A549 (cell line): Measurements from ENCODE around the gene KRT81. TPM values are rescaled to one million over a fixed set of nuclear protein-coding genes. Genes with fewer than 3 reads are reported as not detected.

Source experiments
- ATAC-seq, 2 experiments: fragments of 200-7000 bp in 1 of 2; fragments of >200 bp in 1 of 2; cut with Nextera tagmentation in 1 of 2; cut with Tn5 transposase in 1 of 2; 3 replicates each; pipeline versions ENCODE4 v1.8.0 to v1.9.1; 2018 to 2020; ENCODE audit warnings: mild to moderate bottlenecking in 1 of 2, moderate library complexity in 1 of 2
- CTCF ChIA-PET: fragments of 300-600 bp; sonication (Branson Sonifier 250); formaldehyde crosslinking; extraction: SDS; loops from one replicate; lab custom pipeline; 2021; ENCODE audit warnings: antibody characterized with exemption, inconsistent platforms; lab: Yijun Ruan, JAX
- POLR2A ChIA-PET: fragments of 350-600 bp; formaldehyde crosslinking; extraction: SDS; loops from one replicate; lab custom pipeline; 2021; ENCODE audit warnings: antibody characterized with exemption, inconsistent platforms; lab: Yijun Ruan, JAX
- DNase-seq, 2 experiments: peaks; one replicate each; pipeline versions ENCODE4 v3.0.0 to v3.0.0-alpha.2; 2011 to 2016; ENCODE audit warnings: low read depth in 1 of 2, low spot score in 1 of 2
- FAIRE-seq: peaks from 2 replicates; lab custom pipeline; 2011; peaks lifted over from hg19 to GRCh38; lab: Jason Lieb, UNC
- H3K27ac ChIP-seq, 2 experiments: fragments of >200 bp; sonication (Bioruptor Twin); formaldehyde crosslinking; 3 replicates each; pipeline ENCODE4 v1.5.1; 2016 to 2017
- H3K4me1 ChIP-seq: fragments of >200 bp; sonication (Bioruptor Twin); formaldehyde crosslinking; 3 replicates; pipeline ENCODE4 v1.6.1; 2016
- H3K4me2 ChIP-seq: fragments of >200 bp; sonication (Bioruptor Twin); formaldehyde crosslinking; 3 replicates; pipeline ENCODE4 v1.6.1; 2016
- H3K4me3 ChIP-seq: fragments of >200 bp; sonication (Bioruptor Twin); formaldehyde crosslinking; 3 replicates; pipeline ENCODE4 v1.5.1; 2016
- H3K9me3 ChIP-seq: fragments of >200 bp; sonication (Bioruptor Twin); formaldehyde crosslinking; 3 replicates; pipeline ENCODE4 v1.6.1; 2016
- CBX2 ChIP-seq: fragments of 200-600 bp; sonication (generic); IDR thresholded peaks from 2 replicates; pipeline ENCODE4 v1.6.1; 2016; ENCODE audit warnings: low read depth, mild to moderate bottlenecking, borderline replicate concordance
- CBX8 ChIP-seq: fragments of 200-600 bp; sonication (generic); IDR thresholded peaks from 2 replicates; pipeline ENCODE4 v1.6.1; 2016
- CHD4 ChIP-seq: fragments of 200-600 bp; sonication (generic); IDR thresholded peaks from 2 replicates; pipeline ENCODE4 v1.6.1; 2016; ENCODE audit warnings: antibody characterized with exemption, mild to moderate bottlenecking, borderline replicate concordance
- EP300 ChIP-seq, 2 experiments: fragments of >200 bp; sonication (Bioruptor Twin); formaldehyde crosslinking; IDR thresholded peaks; 2 replicates in 1 of 2; 3 replicates in 1 of 2; pipeline ENCODE4 v1.6.1; 2016 to 2017
- ESRRA ChIP-seq: fragments of 150-350 bp; IDR thresholded peaks from 2 replicates; pipeline ENCODE4 v1.6.1; 2014; ENCODE audit warnings: mild to moderate bottlenecking, low read length, borderline replicate concordance
- FOSB ChIP-seq: fragments of 250-450 bp; sonication (Bioruptor Pico); IDR thresholded peaks from 2 replicates; pipeline ENCODE4 v1.5.0; 2020; ENCODE audit warnings: mild to moderate bottlenecking, moderate library complexity
- FOSL2 ChIP-seq, 2 experiments: fragments of 450-650 bp in 1 of 2; fragments of >200 bp in 1 of 2; sonication (Bioruptor Twin) in 1 of 2; formaldehyde crosslinking; IDR thresholded peaks; 2 replicates each; pipeline versions ENCODE4 v1.5.0 to v1.6.1; 2016 to 2020; ENCODE audit warnings: mild to moderate bottlenecking in 1 of 2, moderate library complexity in 1 of 2
- FOXS1 ChIP-seq: fragments of 250-450 bp; sonication (Bioruptor Pico); IDR thresholded peaks from 2 replicates; pipeline ENCODE4 v1.5.0; 2020; ENCODE audit warnings: mild to moderate bottlenecking, moderate library complexity
- HDAC2 ChIP-seq: fragments of 200-600 bp; sonication (generic); IDR thresholded peaks from 2 replicates; pipeline ENCODE4 v1.6.1; 2016
- HEYL ChIP-seq: fragments of 250-450 bp; sonication (Bioruptor Pico); IDR thresholded peaks from 2 replicates; pipeline ENCODE4 v1.8.0; 2021; ENCODE audit warnings: mild to moderate bottlenecking, moderate library complexity
- HOXA7 ChIP-seq: fragments of 250-450 bp; sonication (Bioruptor Pico); IDR thresholded peaks from 2 replicates; pipeline ENCODE4 v1.5.0; 2020; ENCODE audit warnings: mild to moderate bottlenecking, moderate library complexity
- HOXB5 ChIP-seq: fragments of 250-450 bp; sonication (Bioruptor Pico); IDR thresholded peaks from 2 replicates; pipeline ENCODE4 v1.5.0; 2020; ENCODE audit warnings: mild to moderate bottlenecking, moderate library complexity
- JUN ChIP-seq, 2 experiments: fragments of >200 bp; sonication (Bioruptor Twin); formaldehyde crosslinking; IDR thresholded peaks; 2 replicates in 1 of 2; 3 replicates in 1 of 2; pipeline ENCODE4 v1.6.1; 2016 to 2017
- JUNB ChIP-seq: fragments of >200 bp; sonication (Bioruptor Twin); formaldehyde crosslinking; IDR thresholded peaks from 2 replicates; pipeline ENCODE4 v1.6.1; 2016
- KDM1A ChIP-seq: fragments of 200-600 bp; sonication (generic); IDR thresholded peaks from 2 replicates; pipeline ENCODE4 v1.6.1; 2016; ENCODE audit warnings: low read depth, mild to moderate bottlenecking
- KDM5A ChIP-seq: fragments of 200-600 bp; sonication (generic); IDR thresholded peaks from 2 replicates; pipeline ENCODE4 v1.6.1; 2016; ENCODE audit warnings: antibody characterized with exemption, mild to moderate bottlenecking
- NFE2L2 ChIP-seq: fragments of 150-350 bp; conservative IDR thresholded peaks from 2 replicates; pipeline ENCODE4 v1.6.1; 2014; ENCODE audit warnings: low read length
- PHF8 ChIP-seq: fragments of 200-600 bp; sonication (generic); IDR thresholded peaks from 2 replicates; pipeline ENCODE4 v1.6.1; 2016; ENCODE audit warnings: low read depth, mild to moderate bottlenecking, antibody characterized with exemption, moderate library complexity, borderline replicate concordance
- POLR2A ChIP-seq: IDR thresholded peaks from 2 replicates; pipeline ENCODE4 v1.6.1; 2012; ENCODE audit warnings: mild to moderate bottlenecking, low read length
- POLR2AphosphoS2 ChIP-seq: conservative IDR thresholded peaks from 2 replicates; pipeline ENCODE4 v1.6.1; 2012; ENCODE audit warnings: low read length, improper control_type of control experiment, inconsistent platforms
- RAD21 ChIP-seq, 2 experiments: fragments of >200 bp in 1 of 2; sonication (Bioruptor Twin) in 1 of 2; formaldehyde crosslinking in 1 of 2; IDR thresholded peaks in 1 of 2; conservative IDR thresholded peaks in 1 of 2; 2 replicates in 1 of 2; 3 replicates in 1 of 2; pipeline ENCODE4 v1.6.1; 2012 to 2018; ENCODE audit warnings: inconsistent platforms in 1 of 2
- RCOR1 ChIP-seq: fragments of 150-350 bp; IDR thresholded peaks from 2 replicates; pipeline ENCODE4 v1.6.1; 2014; ENCODE audit warnings: antibody characterized with exemption, low read length, low read depth
- RNF2 ChIP-seq: fragments of 200-600 bp; sonication (generic); IDR thresholded peaks from 2 replicates; pipeline ENCODE4 v1.6.1; 2016; ENCODE audit warnings: low read depth, mild to moderate bottlenecking, antibody characterized with exemption, moderate library complexity, borderline replicate concordance
- SMC3 ChIP-seq: fragments of >200 bp; sonication (Bioruptor Twin); formaldehyde crosslinking; IDR thresholded peaks from 3 replicates; pipeline ENCODE4 v1.6.1; 2018; ENCODE audit warnings: inconsistent platforms
- TFCP2L1 ChIP-seq: fragments of 250-450 bp; sonication (Bioruptor Pico); IDR thresholded peaks from 2 replicates; pipeline ENCODE4 v1.5.0; 2021; ENCODE audit warnings: mild to moderate bottlenecking
- TP53 ChIP-seq: fragments of 250-450 bp; sonication (Bioruptor Pico); IDR thresholded peaks from 2 replicates; pipeline ENCODE4 v1.5.0; 2021; ENCODE audit warnings: mild to moderate bottlenecking, moderate library complexity
- WGBS: methylation state at CpG from one replicate; pipeline ENCODE4 v1.1.6; 2017; ENCODE audit errors: missing lambda C conversion rate; 5-methylcytosine and 5-hydroxymethylcytosine counted together
- polyA plus RNA-seq, 4 experiments: library from polyadenylated mRNA; depleted of rRNA in 3 of 4; stranded (reverse); fragments of >200 nt; fragmentation: RNase III in 1 of 4; extraction: RNeasy Plus Mini Kit Qiagen cat#74134 plus additional on column Dnase treatment in 1 of 4; gene quantifications; 2 replicates in 3 of 4; 3 replicates in 1 of 4; pipeline ENCODE4 v1.2.3, GENCODE V29; 2011 to 2017
- TF ChIP-seq, protein P1 (sequence below): fragments of >200 bp; sonication (Bioruptor Twin); formaldehyde crosslinking; IDR thresholded peaks from 3 replicates; pipeline ENCODE4 v1.6.1; 2016
- TF ChIP-seq, protein P2 (sequence below): fragments of >200 bp; sonication (Bioruptor Twin); formaldehyde crosslinking; IDR thresholded peaks from 3 replicates; pipeline ENCODE4 v1.5.1; 2016
- TF ChIP-seq, protein P3 (sequence below): IDR thresholded peaks from 2 replicates; pipeline ENCODE4 v1.6.1; 2012; ENCODE audit warnings: low read depth, borderline replicate concordance
- TF ChIP-seq, protein P4 (sequence below): fragments of 250-450 bp; sonication (Bioruptor Pico); IDR thresholded peaks from 2 replicates; pipeline ENCODE4 v1.5.0; 2021; ENCODE audit warnings: mild to moderate bottlenecking, moderate library complexity, borderline replicate concordance
- TF ChIP-seq, protein P5 (sequence below): IDR thresholded peaks from 2 replicates; pipeline ENCODE4 v1.6.1; 2012

Gene KRT81
- polyA plus RNA-seq, 2 of the 4 experiments (the other 2 are of a cell fraction), result 1,799 to 3,643 TPM

DNA sequence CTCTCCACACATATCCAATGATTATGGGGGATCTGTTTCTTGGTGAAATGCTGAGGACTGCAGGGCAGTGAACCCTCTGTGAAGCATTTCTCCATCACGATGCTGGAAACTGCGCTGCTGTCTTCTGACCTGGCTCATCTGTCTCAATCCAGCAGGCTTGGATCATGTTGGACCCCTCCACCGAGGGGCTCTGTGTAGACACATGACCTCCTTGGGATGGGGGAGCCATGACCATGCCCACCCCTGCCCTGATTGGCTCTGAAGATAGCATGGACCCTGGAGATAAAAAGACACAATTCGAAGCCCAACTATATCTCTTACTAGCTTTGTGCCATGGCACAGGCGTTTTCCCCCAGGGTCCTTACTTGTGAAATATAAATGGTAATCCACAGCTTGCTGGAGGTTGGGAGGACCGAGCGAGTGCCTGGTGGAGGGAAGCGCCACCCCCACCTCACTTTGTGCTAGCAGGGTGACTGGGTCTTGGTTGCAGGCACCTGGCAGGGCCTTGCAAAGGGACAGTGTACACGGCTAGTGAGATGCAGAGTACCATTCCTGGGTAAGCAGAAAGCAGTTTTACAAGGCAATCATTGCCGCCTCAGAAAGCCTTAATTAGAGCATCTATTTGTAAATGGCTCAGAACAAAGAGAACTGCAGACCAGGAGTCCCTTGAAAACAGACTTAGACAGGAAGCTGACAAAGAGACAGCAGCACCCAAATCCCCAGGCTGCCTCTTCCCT lies 32.2 kb upstream of the KRT81 start:
- ATAC-seq (no peak), FAIRE-seq (no peak), DNase-seq (no peak)
- Histone ChIP-seq H3K27ac (peak overlapping the region; percentile 13 to 81; a peak in 4 of 6 replicates), H3K9me3 (no peaks in the 10 kb centered on the region), H3K4me1 (peaks cover 24% of the 10 kb centered on the region), H3K4me2 (no peak overlapping the region), H3K4me3 (no peak overlapping the region)
- TF ChIP-seq EP300 (IDR thresholded peaks at IDR 0.05) (no peak), KDM1A (no peak), CHD4 (no peak), ESRRA (no peak), POLR2A (no peak), CBX8 (no peak), HDAC2 (no peak), TFCP2L1 (CRISPR knock-in tag) (no peak), KDM5A (no peak), NFE2L2 (no peak), JUN (IDR thresholded peaks at IDR 0.05) (no peak), FOXS1 (CRISPR knock-in tag) (no peak), HOXB5 (CRISPR knock-in tag) (no peak), TP53 (CRISPR knock-in tag) (no peak), HOXA7 (no peak), HEYL (CRISPR knock-in tag) (no peak)
- TF ChIP-seq, protein P1, sequence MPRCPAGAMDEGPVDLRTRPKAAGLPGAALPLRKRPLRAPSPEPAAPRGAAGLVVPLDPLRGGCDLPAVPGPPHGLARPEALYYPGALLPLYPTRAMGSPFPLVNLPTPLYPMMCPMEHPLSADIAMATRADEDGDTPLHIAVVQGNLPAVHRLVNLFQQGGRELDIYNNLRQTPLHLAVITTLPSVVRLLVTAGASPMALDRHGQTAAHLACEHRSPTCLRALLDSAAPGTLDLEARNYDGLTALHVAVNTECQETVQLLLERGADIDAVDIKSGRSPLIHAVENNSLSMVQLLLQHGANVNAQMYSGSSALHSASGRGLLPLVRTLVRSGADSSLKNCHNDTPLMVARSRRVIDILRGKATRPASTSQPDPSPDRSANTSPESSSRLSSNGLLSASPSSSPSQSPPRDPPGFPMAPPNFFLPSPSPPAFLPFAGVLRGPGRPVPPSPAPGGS, result no peak
- TF ChIP-seq, protein P2, sequence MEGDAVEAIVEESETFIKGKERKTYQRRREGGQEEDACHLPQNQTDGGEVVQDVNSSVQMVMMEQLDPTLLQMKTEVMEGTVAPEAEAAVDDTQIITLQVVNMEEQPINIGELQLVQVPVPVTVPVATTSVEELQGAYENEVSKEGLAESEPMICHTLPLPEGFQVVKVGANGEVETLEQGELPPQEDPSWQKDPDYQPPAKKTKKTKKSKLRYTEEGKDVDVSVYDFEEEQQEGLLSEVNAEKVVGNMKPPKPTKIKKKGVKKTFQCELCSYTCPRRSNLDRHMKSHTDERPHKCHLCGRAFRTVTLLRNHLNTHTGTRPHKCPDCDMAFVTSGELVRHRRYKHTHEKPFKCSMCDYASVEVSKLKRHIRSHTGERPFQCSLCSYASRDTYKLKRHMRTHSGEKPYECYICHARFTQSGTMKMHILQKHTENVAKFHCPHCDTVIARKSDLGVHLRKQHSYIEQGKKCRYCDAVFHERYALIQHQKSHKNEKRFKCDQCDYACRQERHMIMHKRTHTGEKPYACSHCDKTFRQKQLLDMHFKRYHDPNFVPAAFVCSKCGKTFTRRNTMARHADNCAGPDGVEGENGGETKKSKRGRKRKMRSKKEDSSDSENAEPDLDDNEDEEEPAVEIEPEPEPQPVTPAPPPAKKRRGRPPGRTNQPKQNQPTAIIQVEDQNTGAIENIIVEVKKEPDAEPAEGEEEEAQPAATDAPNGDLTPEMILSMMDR, result no peak
- TF ChIP-seq, protein P3, sequence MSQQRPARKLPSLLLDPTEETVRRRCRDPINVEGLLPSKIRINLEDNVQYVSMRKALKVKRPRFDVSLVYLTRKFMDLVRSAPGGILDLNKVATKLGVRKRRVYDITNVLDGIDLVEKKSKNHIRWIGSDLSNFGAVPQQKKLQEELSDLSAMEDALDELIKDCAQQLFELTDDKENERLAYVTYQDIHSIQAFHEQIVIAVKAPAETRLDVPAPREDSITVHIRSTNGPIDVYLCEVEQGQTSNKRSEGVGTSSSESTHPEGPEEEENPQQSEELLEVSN, result no peak
- TF ChIP-seq, protein P4, sequence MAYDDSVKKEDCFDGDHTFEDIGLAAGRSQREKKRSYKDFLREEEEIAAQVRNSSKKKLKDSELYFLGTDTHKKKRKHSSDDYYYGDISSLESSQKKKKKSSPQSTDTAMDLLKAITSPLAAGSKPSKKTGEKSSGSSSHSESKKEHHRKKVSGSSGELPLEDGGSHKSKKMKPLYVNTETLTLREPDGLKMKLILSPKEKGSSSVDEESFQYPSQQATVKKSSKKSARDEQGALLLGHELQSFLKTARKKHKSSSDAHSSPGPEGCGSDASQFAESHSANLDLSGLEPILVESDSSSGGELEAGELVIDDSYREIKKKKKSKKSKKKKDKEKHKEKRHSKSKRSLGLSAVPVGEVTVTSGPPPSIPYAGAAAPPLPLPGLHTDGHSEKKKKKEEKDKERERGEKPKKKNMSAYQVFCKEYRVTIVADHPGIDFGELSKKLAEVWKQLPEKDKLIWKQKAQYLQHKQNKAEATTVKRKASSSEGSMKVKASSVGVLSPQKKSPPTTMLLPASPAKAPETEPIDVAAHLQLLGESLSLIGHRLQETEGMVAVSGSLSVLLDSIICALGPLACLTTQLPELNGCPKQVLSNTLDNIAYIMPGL (CRISPR knock-in tag), result no peak
- ChIA-PET CTCF (interaction anchor here (0.6 to 15.7 kb wide), 4 partner anchors 7 to 180 kb away, joined by 3 to 387 read pairs (median 110); partner anchors contain the start of gene KRT86), POLR2A (no interaction called here)
- 89% methylated on average over 10 of the region's 10 CpGs for WGBS

DNA sequence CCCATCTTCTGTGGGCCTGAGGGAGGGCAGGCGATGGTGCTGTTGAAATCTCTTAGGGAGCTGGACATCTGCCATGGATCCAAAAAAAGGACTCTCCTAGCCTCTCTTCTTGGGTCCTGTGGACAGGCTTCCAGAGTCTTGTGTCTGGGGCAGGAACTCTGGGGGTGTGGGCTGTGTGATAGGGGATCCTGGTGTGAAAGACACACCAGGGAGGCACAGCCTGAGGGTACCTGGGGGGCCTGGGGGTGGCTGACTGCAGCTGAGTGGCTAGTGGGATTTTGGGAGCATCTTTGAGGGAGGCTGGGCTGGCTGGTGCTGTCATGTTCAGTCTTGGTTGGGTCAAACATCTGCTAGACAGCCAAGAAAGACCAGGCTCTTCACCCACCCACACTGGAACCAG lies 31.7 kb upstream of the KRT81 start:
- CTCF ChIA-PET, result interaction anchor here (0.6 to 15.7 kb wide), 8 partner anchors 8 to 562 kb away, joined by 3 to 387 read pairs (median 4); partner anchors contain the start of gene KRT86
- no peak overlapping the region for H3K4me2 ChIP-seq
- no peak overlapping the region for H3K4me3 ChIP-seq
- peak overlapping the region; percentile 23 to 81; a peak in 5 of 6 replicates for H3K27ac ChIP-seq
- FAIRE-seq, result no peak
- 64% methylated on average over 1 of the region's 1 CpG for WGBS
- no peak for DNase-seq
- ATAC-seq, result no peak
- POLR2A ChIA-PET, result no interaction called here
- no peaks in the 10 kb centered on the region for H3K9me3 ChIP-seq
- H3K4me1 ChIP-seq, result peaks cover 19% of the 10 kb centered on the region
- TF ChIP-seq TP53 (CRISPR knock-in tag), result no peak
- TF ChIP-seq, protein P4 (CRISPR knock-in tag), result no peak
- TF ChIP-seq POLR2AphosphoS2, result no peak
- no peak for TF ChIP-seq RCOR1
- no peak for TF ChIP-seq RAD21 (conservative IDR thresholded peaks at IDR 0.05 in 1 of 2, IDR thresholded peaks at IDR 0.05 in 1 of 2)
- TF ChIP-seq JUNB, result no peak
- no peak for TF ChIP-seq FOSL2 (IDR thresholded peaks at IDR 0.05)
- no peak for TF ChIP-seq FOSL2 (CRISPR knock-in tag; IDR thresholded peaks at IDR 0.05)
- TF ChIP-seq SMC3, result no peak
- no peak for TF ChIP-seq CBX2
- no peak for TF ChIP-seq FOSB (CRISPR knock-in tag)
- no peak for TF ChIP-seq HDAC2
- no peak for TF ChIP-seq HOXA7
- no peak for TF ChIP-seq RNF2
- no peak for TF ChIP-seq PHF8
- TF ChIP-seq, protein P5, sequence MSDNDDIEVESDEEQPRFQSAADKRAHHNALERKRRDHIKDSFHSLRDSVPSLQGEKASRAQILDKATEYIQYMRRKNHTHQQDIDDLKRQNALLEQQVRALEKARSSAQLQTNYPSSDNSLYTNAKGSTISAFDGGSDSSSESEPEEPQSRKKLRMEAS, result no peak
